Stomach (tissue), 9 donors: ENCODE results near the gene ACYP2. TPM values are rescaled to one million over a fixed set of nuclear protein-coding genes. Genes with fewer than 3 reads are reported as not detected.

Source experiments
- DNase-seq, 2 donors: peaks; one replicate each; pipeline versions ENCODE4 v3.0.0 to v3.0.0-alpha.2; 2013 to 2019
- H3K27ac ChIP-seq, 5 donors: fragments of 200-600 bp in 4 of 5; sonication (generic) in 4 of 5; one replicate each; pipeline ENCODE4 v1.5.1; 2013 to 2019; ENCODE audit warnings: mild to moderate bottlenecking in 1 of 5, moderate library complexity in 1 of 5
- H3K27me3 ChIP-seq, 3 donors: fragments of 200-600 bp; sonication (generic); one replicate each; pipeline ENCODE4 v1.5.1; 2017 to 2019; ENCODE audit warnings: mixed run types in 1 of 3
- H3K36me3 ChIP-seq, 4 donors: fragments of 200-600 bp; sonication (generic); 1 replicate in 3 of 4; 2 replicates in 1 of 4; pipeline ENCODE4 v1.5.1; 2016 to 2019
- H3K4me1 ChIP-seq, 4 donors: fragments of 200-600 bp; sonication (generic); one replicate each; pipeline ENCODE4 v1.5.1; 2016 to 2019
- H3K4me3 ChIP-seq, 4 donors: fragments of 200-600 bp; sonication (generic) in 3 of 4; one replicate each; pipeline ENCODE4 v1.5.1; 2016 to 2019; ENCODE audit warnings: mild to moderate bottlenecking in 1 of 4
- H3K9me3 ChIP-seq, 4 donors: fragments of 200-600 bp; sonication (generic); one replicate each; pipeline ENCODE4 v1.5.1; 2016 to 2019
- CTCF ChIP-seq, 7 experiments: fragments of 450-650 bp in 4 of 7; fragments of 200-600 bp in 3 of 7; sonication (generic) in 3 of 7; IDR thresholded peaks; one replicate each; pipeline ENCODE4 v1.5.1; 2016 to 2019; ENCODE audit warnings: antibody characterized with exemption in 7 of 7, control low read depth in 2 of 7, mild to moderate bottlenecking in 1 of 7
- EP300 ChIP-seq: sonication (generic); formaldehyde crosslinking; IDR thresholded peaks from one replicate; pipeline ENCODE4 v1.6.1; 2017; ENCODE audit warnings: antibody characterized with exemption
- POLR2A ChIP-seq, 4 donors: fragments of 450-650 bp; IDR thresholded peaks; one replicate each; pipeline ENCODE4 v1.6.1; 2016; ENCODE audit warnings: antibody characterized with exemption in 4 of 4, control low read depth in 2 of 4, mild to moderate bottlenecking in 1 of 4, moderate library complexity in 1 of 4
- POLR2AphosphoS5 ChIP-seq, 3 donors: sonication (generic); formaldehyde crosslinking; IDR thresholded peaks; one replicate each; pipeline ENCODE4 v1.6.1; 2016; ENCODE audit warnings: antibody characterized with exemption in 3 of 3
- WGBS, 5 donors: extraction: QIAGEN DNeasy Blood & Tissue Kit in 3 of 5; methylation state at CpG; one replicate each; pipeline versions ENCODE4 v1.1.5 to v1.1.7; 2013 to 2018; 5-methylcytosine and 5-hydroxymethylcytosine counted together
- intact Hi-C: fragments of 100-400 bp; cut with DNase I; formaldehyde crosslinking; loops from one replicate; pipeline ENCODE4 v1.15.1; 2023; ENCODE audit warnings: low total_unique reads
- polyA plus RNA-seq, 3 donors: library from polyadenylated mRNA; stranded (reverse); fragments of 200-250 nt; gene quantifications; one replicate each; pipeline ENCODE4 v1.2.3, GENCODE V29; 2013
- total RNA-seq, 5 donors: library from RNA; depleted of rRNA; stranded (reverse); fragments of >200 nt; gene quantifications; one replicate each; pipeline versions ENCODE4 v1.1.0 to v1.2.3, GENCODE V29; 2014 to 2016
- donor health status: healthy with polysubstance abuse.
- donor health status: Bipolar disorder and iron deficiency.
- donor health status: healthy.

The ACYP2 gene
- total and polyA plus RNA-seq, 8 donors = 4.3 to 42.0 (median 21.7) TPM

GRCh38 chr2:54209379-54209778 lies 94.0 kb downstream of the ACYP2 start:
- Histone ChIP-seq H3K4me1 (peaks cover 0 to 34% (median 14%) of the 10 kb centered on the region in 4 donors), H3K9me3 (peaks cover 0 to 1% (median under 1%) of the 10 kb centered on the region in 4 donors), H3K36me3 (no peaks in the 10 kb centered on the region), H3K27ac (no peak overlapping the region), H3K4me3 (no peak overlapping the region), H3K27me3 (no peaks in the 10 kb centered on the region)
- intact Hi-C loops = no loop called here
- 90 to 98% (median 92%) methylated on average over 3 of the region's 3 CpGs for WGBS, 5 donors
- DNase-seq = no peak
- no peak for TF ChIP-seq POLR2AphosphoS5 (IDR thresholded peaks at IDR 0.05)

- no peaks in the 10 kb centered on the region for H3K36me3 ChIP-seq
- peak in 1 of 2 donors; percentile 38 for DNase-seq
- no peaks in the 10 kb centered on the region for H3K27me3 ChIP-seq
- no peak overlapping the region for H3K4me3 ChIP-seq
- H3K27ac ChIP-seq = no peak overlapping the region
- H3K4me1 ChIP-seq = peaks cover 0 to 24% (median 10%) of the 10 kb centered on the region in 4 donors
- TF ChIP-seq POLR2AphosphoS5 (IDR thresholded peaks at IDR 0.05) (peak in 2 of 3 donors; percentile 16 to 52), POLR2A (IDR thresholded peaks at IDR 0.05) (no peak), EP300 (no peak), CTCF (IDR thresholded peaks at IDR 0.05) (no peak)
- peaks cover 0 to 12% (median 5%) of the 10 kb centered on the region in 4 donors for H3K9me3 ChIP-seq
- intact Hi-C loops = loop anchor here (10.0 kb wide), 1 partner anchor 292 kb away; no protein-coding TSS in a partner anchor
- WGBS, 5 donors = 33 to 63% (median 34%) methylated on average over 1 of the region's 1 CpG
Measured at GRCh38 chr2:54212456-54212855, 97.0 kb downstream of the ACYP2 start.

GRCh38 chr2:54213082-54213481 lies 97.7 kb downstream of the ACYP2 start:
- peaks cover 0 to 12% (median 5%) of the 10 kb centered on the region in 4 donors for H3K9me3 ChIP-seq
- no peak overlapping the region for H3K27ac ChIP-seq
- peaks cover 0 to 17% (median 7%) of the 10 kb centered on the region in 4 donors for H3K4me1 ChIP-seq
- H3K27me3 ChIP-seq = no peaks in the 10 kb centered on the region
- TF ChIP-seq POLR2AphosphoS5 (IDR thresholded peaks at IDR 0.05) (no peak), EP300 (no peak), CTCF (IDR thresholded peaks at IDR 0.05) (no peak), POLR2A (IDR thresholded peaks at IDR 0.05) (no peak)
- 96 to 99% (median 98%) methylated on average over 4 of the region's 4 CpGs for WGBS, 5 donors
- H3K4me3 ChIP-seq = no peak overlapping the region
- intact Hi-C loops = loop anchor here (10.0 kb wide), 1 partner anchor 292 kb away; no protein-coding TSS in a partner anchor
- DNase-seq = no peak
- H3K36me3 ChIP-seq = no peaks in the 10 kb centered on the region

- no peak overlapping the region for H3K27ac ChIP-seq
- H3K4me1 ChIP-seq = peaks cover 0 to 24% (median 11%) of the 10 kb centered on the region in 4 donors
- H3K36me3 ChIP-seq = no peaks in the 10 kb centered on the region
- DNase-seq = peak in 1 of 2 donors; percentile 6
- WGBS, 5 donors = 88 to 94% (median 91%) methylated on average over 2 of the region's 2 CpGs
- intact Hi-C loops = no loop called here
- H3K27me3 ChIP-seq = no peaks in the 10 kb centered on the region
- H3K9me3 ChIP-seq = no peaks in the 10 kb centered on the region
- TF ChIP-seq POLR2A (IDR thresholded peaks at IDR 0.05) (no peak), CTCF (IDR thresholded peaks at IDR 0.05) (no peak), POLR2AphosphoS5 (IDR thresholded peaks at IDR 0.05) (no peak), EP300 (no peak)
- no peak overlapping the region for H3K4me3 ChIP-seq
Measured at GRCh38 chr2:54224997-54225396, 109.6 kb downstream of the ACYP2 start.

- intact Hi-C loops = no loop called here
- Histone ChIP-seq H3K36me3 (no peaks in the 10 kb centered on the region), H3K4me1 (peaks cover 0 to 24% (median 11%) of the 10 kb centered on the region in 4 donors), H3K27ac (no peak overlapping the region), H3K9me3 (no peaks in the 10 kb centered on the region), H3K4me3 (no peak overlapping the region), H3K27me3 (no peaks in the 10 kb centered on the region)
- no peak for TF ChIP-seq POLR2A (IDR thresholded peaks at IDR 0.05)
- TF ChIP-seq POLR2AphosphoS5 (IDR thresholded peaks at IDR 0.05) = no peak
- TF ChIP-seq EP300 = no peak
- no peak for TF ChIP-seq CTCF (IDR thresholded peaks at IDR 0.05)
- peak in 1 of 2 donors; percentile 19 for DNase-seq
- 42 to 68% (median 56%) methylated on average over 2 of the region's 2 CpGs for WGBS, 5 donors
Measured at GRCh38 chr2:54226260-54226659, 110.8 kb downstream of the ACYP2 start.
